Upper lobe of left lung (tissue), 6 donors: ENCODE measurements around the gene PIK3C2G. TPM values are rescaled to one million over a fixed set of nuclear protein-coding genes. Genes with fewer than 3 reads are reported as not detected.

Source experiments
- ATAC-seq, 2 donors: fragments of 200-7000 bp; cut with Tn5 transposase; one replicate each; pipeline ENCODE4 v1.9.1; 2022; ENCODE audit warnings: mild to moderate bottlenecking in 2 of 2, moderate library complexity in 2 of 2; ENCODE audit not compliant: low FRiP score in 2 of 2
- DNase-seq, 2 donors: peaks; one replicate each; pipeline ENCODE4 v3.0.0-alpha.2; 2019 to 2020
- H3K27ac ChIP-seq, 4 donors: fragments of 200-600 bp; sonication (generic); one replicate each; pipeline ENCODE4 v1.5.1; 2016 to 2019
- H3K27me3 ChIP-seq, 4 donors: fragments of 200-600 bp; sonication (generic); one replicate each; pipeline ENCODE4 v1.5.1; 2017 to 2019
- H3K36me3 ChIP-seq, 4 donors: fragments of 200-600 bp; sonication (generic); one replicate each; pipeline ENCODE4 v1.5.1; 2016 to 2019
- H3K4me1 ChIP-seq, 4 donors: fragments of 200-600 bp; sonication (generic); one replicate each; pipeline ENCODE4 v1.5.1; 2018 to 2019
- H3K4me3 ChIP-seq, 4 donors: fragments of 200-600 bp; sonication (generic); one replicate each; pipeline ENCODE4 v1.5.1; 2017 to 2019; ENCODE audit warnings: mild to moderate bottlenecking in 2 of 4, moderate library complexity in 1 of 4
- H3K9me3 ChIP-seq, 4 donors: fragments of 200-600 bp; sonication (generic); one replicate each; pipeline ENCODE4 v1.5.1; 2018 to 2019
- CTCF ChIP-seq, 6 experiments: fragments of 450-650 bp in 4 of 6; fragments of 200-600 bp in 2 of 6; sonication (generic) in 2 of 6; IDR thresholded peaks; one replicate each; pipeline ENCODE4 v1.5.1; 2016 to 2019; ENCODE audit warnings: antibody characterized with exemption in 6 of 6
- EP300 ChIP-seq, 4 donors: sonication (generic); formaldehyde crosslinking; IDR thresholded peaks; one replicate each; pipeline ENCODE4 v1.5.1; 2017; ENCODE audit warnings: antibody characterized with exemption in 4 of 4, control low read depth in 2 of 4
- POLR2A ChIP-seq, 4 donors: fragments of 450-650 bp; IDR thresholded peaks; one replicate each; pipeline ENCODE4 v1.5.1; 2016 to 2017; ENCODE audit warnings: antibody characterized with exemption in 4 of 4, mild to moderate bottlenecking in 2 of 4
- POLR2AphosphoS5 ChIP-seq, 2 donors: sonication (generic); formaldehyde crosslinking; IDR thresholded peaks; one replicate each; pipeline ENCODE4 v1.5.1; 2017; ENCODE audit warnings: antibody characterized with exemption in 2 of 2
- WGBS, 2 donors: methylation state at CpG; one replicate each; pipeline ENCODE4 v1.1.5; 2017 to 2018; 5-methylcytosine and 5-hydroxymethylcytosine counted together
- total RNA-seq, 6 donors: library from RNA; depleted of rRNA in 4 of 6; stranded (reverse); fragments of >200 nt in 4 of 6; gene quantifications; one replicate each; pipeline versions ENCODE4 v1.1.0 to v1.2.1, GENCODE V29; 2016 to 2021
- donor health status: DM: no; HTN: no; CAD: no; lungs with moderate emphysema.
- donor health status: DM: no; HTN: yes; CAD: no; lungs with severe emphysema.

The PIK3C2G gene
- total RNA-seq = 1 to 10 TPM in 2 of 6 donors, under 1 TPM in 3, not detected in 1; 0.33 to 3.1 (median 0.39) TPM

- DNase-seq (no peak), ATAC-seq (no peak)
- WGBS, 2 donors = 67 to 69% methylated on average over 7 of the region's 7 CpGs
- Histone ChIP-seq H3K4me3 (no peak within 1 kb of the TSS), H3K4me1 (no peaks in the 10 kb centered on the region), H3K9me3 (no peaks in the 10 kb centered on the region), H3K27ac (no peak within 1 kb of the TSS), H3K27me3 (no peaks in the 10 kb centered on the region), H3K36me3 (no peaks in the 10 kb centered on the region)
- no peak for TF ChIP-seq POLR2A (IDR thresholded peaks at IDR 0.05)
- no peak for TF ChIP-seq POLR2AphosphoS5 (IDR thresholded peaks at IDR 0.05)
- no peak for TF ChIP-seq EP300 (IDR thresholded peaks at IDR 0.05)
- TF ChIP-seq CTCF (IDR thresholded peaks at IDR 0.05) = no peak
Measured at GRCh38 chr12:18261273-18261672, at the start of gene PIK3C2G. Gene PIK3C2G (plus strand): TSS chr12:18261518. CDS start chr12:18282082, 20,564 bp downstream.

GRCh38 chr12:18217966-18218365 is 43.4 kb upstream of the PIK3C2G start:
- Histone ChIP-seq H3K9me3 (no peaks in the 10 kb centered on the region), H3K36me3 (no peaks in the 10 kb centered on the region), H3K27ac (no peak overlapping the region), H3K4me3 (no peak overlapping the region), H3K4me1 (no peaks in the 10 kb centered on the region), H3K27me3 (no peaks in the 10 kb centered on the region)
- no peak for ATAC-seq
- WGBS, 2 donors = 70 to 93% methylated on average over 1 of the region's 1 CpG
- TF ChIP-seq POLR2AphosphoS5 (IDR thresholded peaks at IDR 0.05) (no peak), CTCF (IDR thresholded peaks at IDR 0.05) (no peak), EP300 (IDR thresholded peaks at IDR 0.05) (no peak), POLR2A (IDR thresholded peaks at IDR 0.05) (no peak)
- no peak for DNase-seq

- ATAC-seq (no peak), DNase-seq (no peak)
- 51 to 61% methylated on average over 4 of the region's 4 CpGs for WGBS, 2 donors
- no peak overlapping the region for H3K27ac ChIP-seq
- no peaks in the 10 kb centered on the region for H3K4me1 ChIP-seq
- no peaks in the 10 kb centered on the region for H3K27me3 ChIP-seq
- no peaks in the 10 kb centered on the region for H3K36me3 ChIP-seq
- no peaks in the 10 kb centered on the region for H3K9me3 ChIP-seq
- TF ChIP-seq POLR2AphosphoS5 (IDR thresholded peaks at IDR 0.05) (no peak), EP300 (IDR thresholded peaks at IDR 0.05) (no peak), CTCF (IDR thresholded peaks at IDR 0.05) (no peak), POLR2A (IDR thresholded peaks at IDR 0.05) (no peak)
- no peak overlapping the region for H3K4me3 ChIP-seq
Measured at GRCh38 chr12:18221726-18222125, 39.6 kb upstream of the PIK3C2G start.

- 93% methylated on average over 1 of the region's 1 CpG for WGBS, 2 donors
- H3K4me3 ChIP-seq = no peak overlapping the region
- DNase-seq (no peak), ATAC-seq (no peak)
- no peaks in the 10 kb centered on the region for H3K9me3 ChIP-seq
- TF ChIP-seq POLR2A (IDR thresholded peaks at IDR 0.05) (no peak), EP300 (IDR thresholded peaks at IDR 0.05) (no peak), POLR2AphosphoS5 (IDR thresholded peaks at IDR 0.05) (no peak), CTCF (IDR thresholded peaks at IDR 0.05) (no peak)
- no peaks in the 10 kb centered on the region for H3K36me3 ChIP-seq
- no peaks in the 10 kb centered on the region for H3K27me3 ChIP-seq
- no peak overlapping the region for H3K27ac ChIP-seq
- H3K4me1 ChIP-seq = no peaks in the 10 kb centered on the region
Measured at GRCh38 chr12:18222699-18223098, 38.6 kb upstream of the PIK3C2G start.

GRCh38 chr12:18224745-18225144 is 36.6 kb upstream of the PIK3C2G start:
- TF ChIP-seq POLR2AphosphoS5 (IDR thresholded peaks at IDR 0.05) (no peak), EP300 (IDR thresholded peaks at IDR 0.05) (no peak), POLR2A (IDR thresholded peaks at IDR 0.05) (no peak), CTCF (IDR thresholded peaks at IDR 0.05) (peak in 4 of 6 experiments; percentile 20 to 37 (median 20))
- no peaks in the 10 kb centered on the region for H3K4me1 ChIP-seq
- no peaks in the 10 kb centered on the region for H3K9me3 ChIP-seq
- DNase-seq (no peak), ATAC-seq (peak in 1 of 2 donors; percentile 67)
- H3K36me3 ChIP-seq = no peaks in the 10 kb centered on the region
- no peak overlapping the region for H3K4me3 ChIP-seq
- H3K27ac ChIP-seq = no peak overlapping the region
- no peaks in the 10 kb centered on the region for H3K27me3 ChIP-seq
